GM15510 (cell line): ENCODE data around the gene ELF1.

Source experiments
- POLR2A ChIP-seq: IDR thresholded peaks from 3 replicates; pipeline ENCODE4 v1.6.1; 2011; ENCODE audit warnings: borderline replicate concordance; ENCODE audit not compliant: insufficient read length; ENCODE audit errors: extremely low read depth

ELF1 gene

DNA sequence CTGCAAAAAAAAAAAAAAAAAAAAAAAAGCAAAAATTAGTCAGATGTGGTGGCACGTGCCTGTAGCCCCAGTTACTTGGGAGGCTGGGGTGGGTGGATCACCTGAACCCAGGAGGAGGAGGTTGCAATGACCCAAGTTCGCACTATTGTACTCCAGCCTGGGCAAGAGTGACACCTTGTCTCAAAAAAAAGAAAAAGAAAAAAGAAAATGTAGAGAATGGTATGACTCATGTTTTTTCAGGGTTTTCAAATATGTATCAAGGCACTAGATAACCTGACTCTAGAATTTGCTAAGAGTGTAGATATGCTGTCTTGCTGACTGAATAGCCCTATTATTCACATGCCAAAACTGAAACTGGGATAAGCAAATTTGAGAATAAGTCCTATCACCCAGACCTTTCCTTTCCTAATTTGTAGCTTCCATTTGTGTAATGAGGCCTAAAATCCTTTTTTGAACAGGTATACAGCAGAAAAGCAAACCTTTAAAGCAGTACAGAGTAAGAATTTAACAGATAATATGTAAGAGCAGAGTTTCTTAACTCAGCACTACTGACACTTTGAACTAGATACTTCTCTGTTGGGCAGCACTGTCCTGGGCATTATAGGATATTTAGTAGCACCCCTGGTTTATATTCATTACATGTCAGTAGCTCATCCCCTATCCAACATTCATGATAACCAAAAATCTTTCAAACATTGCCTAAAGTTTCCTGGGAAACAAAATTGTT is 108.6 kb downstream of the ELF1 start:
- TF ChIP-seq POLR2A = no peak

DNA sequence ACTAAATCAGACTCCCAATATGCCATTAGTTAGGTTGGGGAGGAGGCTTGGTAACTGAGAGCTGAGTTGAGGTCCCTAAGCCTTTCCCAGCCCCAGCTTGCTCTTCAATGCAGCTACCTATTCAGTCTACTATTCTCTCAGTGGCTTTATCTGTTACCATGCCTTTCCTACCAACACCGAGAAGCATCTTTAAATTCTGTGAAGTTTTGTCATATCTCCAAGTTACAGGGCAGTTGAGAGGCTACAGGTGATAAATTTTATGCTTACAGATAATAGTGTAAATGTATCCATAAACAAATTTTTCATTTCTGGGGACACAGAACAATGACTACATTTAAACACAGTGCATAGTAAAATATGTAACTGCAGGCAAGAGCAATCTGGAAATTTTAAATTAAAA is 110.6 kb downstream of the ELF1 start:
- no peak for TF ChIP-seq POLR2A

DNA sequence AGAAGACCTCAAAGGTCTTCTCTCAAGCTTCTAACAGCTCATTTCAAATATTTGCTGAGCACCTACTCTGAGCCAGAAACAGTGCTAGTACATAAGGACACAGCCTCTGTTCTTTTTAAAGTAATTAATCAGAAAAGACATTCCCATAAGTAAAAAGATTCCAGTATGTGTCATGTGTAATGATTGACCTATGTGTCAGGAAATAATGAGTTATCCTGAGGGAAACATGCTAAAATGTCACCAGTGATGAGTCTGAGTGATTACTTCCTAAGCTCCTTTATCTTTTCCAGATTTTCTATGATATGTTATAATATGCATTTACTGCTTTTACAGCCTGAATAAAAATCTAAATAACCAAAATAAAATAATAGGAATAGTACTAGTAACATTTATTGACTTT is 122.1 kb downstream of the ELF1 start:
- no peak for TF ChIP-seq POLR2A

DNA sequence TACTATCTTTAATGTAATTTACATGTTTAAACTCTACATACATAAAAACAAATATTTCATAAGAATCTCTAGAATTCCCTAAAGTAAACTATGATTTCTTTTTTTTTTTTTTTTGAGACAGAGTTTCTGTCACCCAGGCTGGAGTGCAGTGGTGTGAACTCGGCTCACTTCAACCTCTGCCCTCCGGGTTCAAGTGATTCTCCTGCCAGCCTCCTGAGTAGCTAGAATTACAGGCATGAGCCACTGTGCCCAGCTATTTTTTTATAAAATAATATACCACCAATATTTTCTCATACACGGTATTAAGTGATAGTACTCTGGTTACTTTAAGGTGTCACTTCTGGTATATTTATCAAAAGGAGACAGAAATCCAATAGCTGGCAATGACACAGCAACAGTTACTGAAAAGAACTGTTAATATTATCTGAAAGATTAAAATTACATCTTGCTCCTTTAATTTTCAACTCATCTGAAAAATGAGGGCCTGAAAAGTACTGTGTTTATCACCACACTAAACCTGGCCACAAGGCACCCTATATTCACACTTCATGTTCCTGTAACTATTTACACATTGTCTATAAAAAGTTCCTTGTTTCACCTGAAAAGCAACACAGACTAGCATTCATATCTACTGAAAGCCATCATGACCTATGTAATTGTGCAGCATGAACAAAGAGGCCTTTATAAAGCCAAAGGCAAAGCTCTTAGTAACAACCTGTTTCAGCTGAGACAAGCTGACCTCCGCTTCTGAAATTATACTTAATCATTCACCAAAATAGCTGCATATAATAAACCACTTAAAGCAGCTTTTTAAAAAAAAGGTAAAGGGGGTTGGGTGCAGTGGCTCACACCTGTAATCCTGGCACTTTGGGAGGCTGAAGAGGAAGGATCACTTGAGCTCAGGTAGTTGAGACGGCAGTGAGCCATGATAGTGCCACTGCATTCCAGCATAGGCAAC is 123.6 kb downstream of the ELF1 start:
- no peak for TF ChIP-seq POLR2A

DNA sequence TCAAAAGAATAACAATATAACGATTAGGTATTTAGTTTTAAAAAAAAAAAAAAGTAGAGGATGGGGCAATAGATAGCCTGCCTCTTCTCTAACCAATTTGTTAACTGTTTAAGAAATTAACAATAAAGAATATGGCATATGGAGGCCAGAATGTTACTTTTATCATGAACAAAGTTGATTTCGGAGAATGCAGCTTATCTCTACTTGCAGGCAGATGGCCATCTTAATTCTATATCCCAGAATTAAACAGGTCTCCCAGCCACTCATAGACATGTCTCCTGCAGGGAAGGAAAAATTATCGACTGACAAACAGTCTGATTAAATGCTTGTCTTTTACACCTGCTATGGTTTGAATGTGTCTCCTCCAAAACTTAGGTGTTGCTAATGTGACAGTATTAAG is 133.1 kb downstream of the ELF1 start:
- TF ChIP-seq POLR2A = no peak
